ENCODE data around the gene DCDC1. TPM values are rescaled to one million over a fixed set of nuclear protein-coding genes. Genes with fewer than 3 reads are reported as not detected.

DCDC1 gene
- total RNA-seq, 1 donor from 2014 or later = 2.6 TPM

GRCh38 chr11:30938171-30938570, 431.4 kb downstream of the DCDC1 start:
- no peaks in the 10 kb centered on the region for H3K4me1 Mint-ChIP-seq
- TF ChIP-seq, protein P1, sequence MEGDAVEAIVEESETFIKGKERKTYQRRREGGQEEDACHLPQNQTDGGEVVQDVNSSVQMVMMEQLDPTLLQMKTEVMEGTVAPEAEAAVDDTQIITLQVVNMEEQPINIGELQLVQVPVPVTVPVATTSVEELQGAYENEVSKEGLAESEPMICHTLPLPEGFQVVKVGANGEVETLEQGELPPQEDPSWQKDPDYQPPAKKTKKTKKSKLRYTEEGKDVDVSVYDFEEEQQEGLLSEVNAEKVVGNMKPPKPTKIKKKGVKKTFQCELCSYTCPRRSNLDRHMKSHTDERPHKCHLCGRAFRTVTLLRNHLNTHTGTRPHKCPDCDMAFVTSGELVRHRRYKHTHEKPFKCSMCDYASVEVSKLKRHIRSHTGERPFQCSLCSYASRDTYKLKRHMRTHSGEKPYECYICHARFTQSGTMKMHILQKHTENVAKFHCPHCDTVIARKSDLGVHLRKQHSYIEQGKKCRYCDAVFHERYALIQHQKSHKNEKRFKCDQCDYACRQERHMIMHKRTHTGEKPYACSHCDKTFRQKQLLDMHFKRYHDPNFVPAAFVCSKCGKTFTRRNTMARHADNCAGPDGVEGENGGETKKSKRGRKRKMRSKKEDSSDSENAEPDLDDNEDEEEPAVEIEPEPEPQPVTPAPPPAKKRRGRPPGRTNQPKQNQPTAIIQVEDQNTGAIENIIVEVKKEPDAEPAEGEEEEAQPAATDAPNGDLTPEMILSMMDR (conservative IDR thresholded peaks at IDR 0.05) = no peak
- H3K27me3 Mint-ChIP-seq (ENCODE audit: low read depth) = no peaks in the 10 kb centered on the region
- H3K9me3 Mint-ChIP-seq = peaks cover 5% of the 10 kb centered on the region
- H3K4me3 Mint-ChIP-seq = no peak overlapping the region
- peaks cover 11% of the 10 kb centered on the region for H3K36me3 Mint-ChIP-seq (ENCODE audit: low read depth)
- no peak for DNase-seq (ENCODE audit: low read depth, low spot score)
- no peak overlapping the region for H3K27ac Mint-ChIP-seq (ENCODE audit: unreplicated experiment)

DNA sequence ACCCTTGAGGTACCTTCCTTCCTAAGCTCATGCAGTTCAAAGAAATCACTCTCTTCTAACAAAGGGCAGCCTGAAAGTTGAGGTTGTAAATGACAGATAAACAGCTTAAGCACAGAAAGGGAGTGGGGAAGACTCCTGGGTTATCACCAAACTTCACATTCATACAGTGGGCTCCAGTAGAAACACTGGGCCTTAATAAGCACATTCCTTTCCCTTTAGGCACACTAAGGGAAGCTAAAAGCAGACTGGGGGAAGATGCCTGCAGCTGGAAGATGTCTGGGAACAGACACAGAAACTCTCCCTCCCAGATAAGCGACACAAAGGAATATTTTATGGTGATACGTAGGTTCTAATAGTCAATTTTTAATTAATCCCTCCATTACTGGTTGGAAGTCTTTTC, 433.0 kb downstream of the DCDC1 start:
- no peak for DNase-seq (ENCODE audit: low read depth, low spot score)
- Mint-ChIP-seq H3K27me3 (ENCODE audit: low read depth) (no peaks in the 10 kb centered on the region), H3K4me1 (no peaks in the 10 kb centered on the region), H3K4me3 (no peak overlapping the region), H3K27ac (ENCODE audit: unreplicated experiment) (no peak overlapping the region), H3K36me3 (ENCODE audit: low read depth) (peaks cover 8% of the 10 kb centered on the region), H3K9me3 (peaks cover 5% of the 10 kb centered on the region)
- TF ChIP-seq, protein P1 (conservative IDR thresholded peaks at IDR 0.05) = no peak

GRCh38 chr11:30935861-30936260, 433.7 kb downstream of the DCDC1 start:
- H3K4me1 Mint-ChIP-seq = no peaks in the 10 kb centered on the region
- H3K27me3 Mint-ChIP-seq (ENCODE audit: low read depth) = no peaks in the 10 kb centered on the region

DNA sequence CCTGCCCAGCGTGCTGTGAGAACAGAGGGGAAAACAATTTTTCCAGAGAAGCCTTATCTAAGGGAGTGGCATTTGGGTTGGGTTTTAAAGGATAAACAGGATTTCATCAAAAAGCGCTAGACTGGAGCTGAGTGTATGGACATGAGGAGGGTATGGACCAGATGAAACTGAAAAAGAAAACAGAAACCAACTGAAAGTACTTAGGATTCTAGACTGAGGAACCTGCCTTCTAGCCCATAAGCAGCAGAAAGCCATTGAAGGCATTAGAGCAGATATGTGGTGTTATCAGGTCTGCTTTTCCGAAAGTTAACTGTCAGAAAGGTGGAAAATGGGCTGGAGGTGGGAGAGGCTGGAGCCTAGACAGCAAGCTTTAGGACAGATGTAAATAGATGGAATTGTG, 443.4 kb downstream of the DCDC1 start:
- no peak overlapping the region for H3K4me3 Mint-ChIP-seq
- TF ChIP-seq, protein P1 (conservative IDR thresholded peaks at IDR 0.05) = no peak

More at GRCh38 chr11:30935861-30936260, 433.7 kb downstream of the DCDC1 start:
- H3K27ac Mint-ChIP-seq (ENCODE audit: unreplicated experiment) = no peak overlapping the region
- no peak overlapping the region for H3K4me3 Mint-ChIP-seq
- TF ChIP-seq, protein P1 (conservative IDR thresholded peaks at IDR 0.05) = no peak
- H3K36me3 Mint-ChIP-seq (ENCODE audit: low read depth) = peaks cover 4% of the 10 kb centered on the region
- DNase-seq (ENCODE audit: low read depth, low spot score) = no peak
- H3K9me3 Mint-ChIP-seq = peaks cover 5% of the 10 kb centered on the region

DNA sequence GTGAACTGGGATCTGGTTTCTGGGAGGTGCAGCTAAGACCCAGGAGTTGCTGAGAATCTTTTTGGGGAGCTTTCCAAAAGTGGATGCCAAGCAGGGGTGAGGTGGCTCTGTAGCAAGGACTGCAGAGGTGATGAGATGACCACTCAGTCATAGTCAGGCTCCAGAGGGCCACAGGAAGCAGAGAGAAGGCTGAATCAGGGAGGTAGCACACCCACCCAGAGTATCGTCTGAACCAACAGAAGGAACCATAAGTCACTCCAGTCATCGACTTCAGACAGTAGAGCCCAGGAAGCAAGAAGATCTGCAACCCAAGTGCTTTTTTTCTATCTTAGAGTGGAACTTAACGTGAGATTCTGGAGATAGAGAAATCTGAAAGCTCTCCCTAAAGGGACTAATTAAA, 447.7 kb downstream of the DCDC1 start:
- no peak for DNase-seq (ENCODE audit: low read depth, low spot score)
- TF ChIP-seq, protein P1 (conservative IDR thresholded peaks at IDR 0.05) = no peak
- no peaks in the 10 kb centered on the region for H3K36me3 Mint-ChIP-seq (ENCODE audit: low read depth)
- no peak overlapping the region for H3K27ac Mint-ChIP-seq (ENCODE audit: unreplicated experiment)
- H3K27me3 Mint-ChIP-seq (ENCODE audit: low read depth) = no peaks in the 10 kb centered on the region
- H3K9me3 Mint-ChIP-seq = no peaks in the 10 kb centered on the region
- H3K4me3 Mint-ChIP-seq = no peak overlapping the region
- H3K4me1 Mint-ChIP-seq = peaks cover 37% of the 10 kb centered on the region

More for the DNA sequence above, 443.4 kb downstream of the DCDC1 start:
- Mint-ChIP-seq H3K27me3 (ENCODE audit: low read depth) (no peaks in the 10 kb centered on the region), H3K9me3 (peaks cover 2% of the 10 kb centered on the region), H3K4me1 (peaks cover 5% of the 10 kb centered on the region), H3K36me3 (ENCODE audit: low read depth) (no peaks in the 10 kb centered on the region), H3K27ac (ENCODE audit: unreplicated experiment) (no peak overlapping the region)
- no peak for DNase-seq (ENCODE audit: low read depth, low spot score)
